KOPT-K1 (cell line): ENCODE measurements around the gene STAT4.

Source experiments
- H3K27ac ChIP-seq: fragments of 200-600 bp; sonication (generic); 2 replicates; pipeline ENCODE4 v1.5.1; 2016; ENCODE audit warnings: antibody characterized with exemption, mild to moderate bottlenecking, low read depth, low read length; ENCODE audit not compliant: poor library complexity, severe bottlenecking
- H3K36me3 ChIP-seq: fragments of 200-600 bp; sonication (generic); 2 replicates; pipeline ENCODE4 v1.5.1; 2017; ENCODE audit warnings: antibody characterized with exemption, mild to moderate bottlenecking, low read length, moderate library complexity; ENCODE audit not compliant: insufficient read depth
- H3K9me3 ChIP-seq: fragments of 200-600 bp; sonication (generic); 2 replicates; pipeline ENCODE4 v1.5.1; 2017; ENCODE audit warnings: antibody characterized with exemption, low read length, mild to moderate bottlenecking; ENCODE audit not compliant: insufficient read depth, poor library complexity, severe bottlenecking

The STAT4 gene

DNA sequence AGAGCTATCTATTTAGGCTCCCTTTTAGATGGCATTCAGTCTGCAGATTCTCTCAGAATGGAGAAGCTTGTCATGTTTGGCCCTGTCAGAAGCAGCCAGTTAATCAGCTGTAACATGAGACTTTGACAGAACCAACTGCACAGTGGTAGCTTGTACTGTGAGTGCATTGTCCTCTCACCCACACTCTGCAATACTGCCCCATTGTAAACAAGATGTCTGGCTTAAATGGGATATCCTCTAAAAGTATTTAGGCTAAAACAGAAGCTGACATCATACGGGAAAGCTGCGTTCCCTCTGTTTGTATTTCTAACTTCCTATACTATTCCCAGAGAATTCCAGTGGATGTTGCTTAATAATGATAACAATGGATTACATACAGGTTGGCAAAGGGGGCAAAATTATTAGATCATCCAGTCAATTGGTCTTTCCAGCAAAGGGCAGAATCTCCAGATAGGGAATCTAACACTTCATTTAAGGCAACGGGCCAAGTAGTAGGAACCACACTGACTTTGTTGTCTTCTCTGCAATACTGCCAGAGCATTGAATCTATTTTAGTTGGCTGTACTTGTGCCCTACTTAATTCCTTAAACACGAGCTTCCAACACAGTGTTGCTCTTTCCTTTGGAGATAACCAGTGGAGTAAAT, 15.4 kb upstream of the STAT4 start:
- no peak overlapping the region for H3K27ac ChIP-seq
- H3K36me3 ChIP-seq: no peaks in the 10 kb centered on the region
- no peaks in the 10 kb centered on the region for H3K9me3 ChIP-seq

DNA sequence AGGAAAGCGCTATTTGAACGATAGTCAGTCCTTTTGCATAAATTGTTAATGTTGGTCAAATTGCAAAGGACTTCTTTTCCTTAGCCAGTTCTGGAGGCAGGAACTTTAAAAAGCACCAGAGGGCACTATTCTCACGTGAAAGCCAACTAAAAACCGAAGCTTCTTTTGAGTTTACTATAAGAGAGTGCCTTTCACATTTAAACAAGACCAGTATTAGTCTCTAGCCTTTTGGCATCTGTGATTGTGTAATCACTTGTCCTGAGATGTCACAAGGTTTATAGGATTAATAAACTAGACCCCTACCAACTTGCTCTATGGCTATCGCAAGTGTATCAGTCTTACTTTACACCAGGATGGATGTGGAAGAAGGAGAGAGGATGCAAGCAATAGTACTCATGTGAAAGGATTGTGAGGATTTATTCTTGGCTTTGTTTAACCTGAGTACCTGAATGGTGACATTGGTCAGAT, 14.4 kb upstream of the STAT4 start:
- Histone ChIP-seq H3K9me3 (no peaks in the 10 kb centered on the region), H3K27ac (no peak overlapping the region), H3K36me3 (no peaks in the 10 kb centered on the region)

DNA sequence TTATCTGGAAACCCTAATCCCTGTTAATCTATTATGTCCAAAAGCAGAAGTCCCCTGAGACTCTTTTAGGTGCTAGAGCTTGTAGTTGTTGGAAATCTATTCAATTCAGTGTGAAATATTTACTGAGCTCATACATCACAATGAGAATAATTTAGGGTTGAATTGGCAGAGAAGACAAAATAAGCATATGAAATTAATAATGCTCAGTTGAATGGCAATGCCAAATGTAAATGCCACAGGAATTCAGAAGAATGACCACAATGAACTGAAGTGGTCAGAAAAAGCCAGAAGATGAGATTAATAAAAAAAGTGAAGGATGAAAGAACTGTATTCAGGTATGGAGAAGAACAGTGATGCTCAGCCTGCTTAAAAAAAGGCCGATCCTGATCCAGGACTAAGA, 8.0 kb upstream of the STAT4 start:
- no peaks in the 10 kb centered on the region for H3K36me3 ChIP-seq
- no peaks in the 10 kb centered on the region for H3K9me3 ChIP-seq

DNA sequence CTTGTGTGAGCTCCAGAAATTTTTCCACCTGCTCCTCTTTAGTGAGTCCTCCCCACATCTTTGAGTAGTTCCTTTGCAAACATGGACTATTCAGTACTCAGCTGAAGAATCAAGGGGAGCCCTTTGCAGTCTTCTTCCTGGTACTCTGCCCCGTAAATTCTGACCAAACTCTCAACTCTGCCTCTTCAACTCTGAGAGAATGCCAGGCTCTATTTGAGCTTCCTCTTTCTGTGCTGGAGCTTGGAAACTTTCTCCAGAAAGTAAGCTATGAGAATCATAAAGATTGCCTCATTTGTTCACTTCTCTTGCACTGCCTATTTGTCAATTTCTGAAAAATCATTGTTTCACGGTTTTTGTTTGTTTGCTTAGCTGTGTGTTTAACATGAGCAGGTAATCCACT, 7.4 kb upstream of the STAT4 start:
- H3K9me3 ChIP-seq: no peaks in the 10 kb centered on the region
- H3K27ac ChIP-seq: no peak overlapping the region
- no peaks in the 10 kb centered on the region for H3K36me3 ChIP-seq

More for the DNA sequence above, 8.0 kb upstream of the STAT4 start:
- no peak overlapping the region for H3K27ac ChIP-seq

DNA sequence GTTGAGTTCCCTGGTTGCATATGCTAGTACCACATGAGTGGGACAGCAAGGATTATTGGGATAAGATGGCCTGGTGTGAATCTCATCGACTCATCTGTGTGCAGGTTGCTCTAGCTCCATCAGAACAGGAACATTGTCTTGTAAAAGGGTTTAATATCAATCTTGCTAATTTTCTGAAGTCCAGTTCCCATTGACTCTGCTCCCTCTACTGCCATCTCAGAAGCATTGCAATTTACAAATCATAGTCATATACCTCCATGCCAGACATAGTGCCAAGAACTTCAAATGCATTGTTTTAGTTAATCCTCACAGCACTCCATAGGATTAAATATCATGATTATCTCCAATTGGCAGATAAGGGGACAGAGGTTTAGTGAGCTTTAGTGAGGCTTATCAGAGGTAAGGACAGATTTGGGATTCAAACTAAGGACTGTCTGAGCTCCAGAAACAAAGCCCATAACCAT, 4.8 kb upstream of the STAT4 start:
- no peaks in the 10 kb centered on the region for H3K9me3 ChIP-seq
- H3K36me3 ChIP-seq: no peaks in the 10 kb centered on the region
- H3K27ac ChIP-seq: peak overlapping the region; percentile 33

DNA sequence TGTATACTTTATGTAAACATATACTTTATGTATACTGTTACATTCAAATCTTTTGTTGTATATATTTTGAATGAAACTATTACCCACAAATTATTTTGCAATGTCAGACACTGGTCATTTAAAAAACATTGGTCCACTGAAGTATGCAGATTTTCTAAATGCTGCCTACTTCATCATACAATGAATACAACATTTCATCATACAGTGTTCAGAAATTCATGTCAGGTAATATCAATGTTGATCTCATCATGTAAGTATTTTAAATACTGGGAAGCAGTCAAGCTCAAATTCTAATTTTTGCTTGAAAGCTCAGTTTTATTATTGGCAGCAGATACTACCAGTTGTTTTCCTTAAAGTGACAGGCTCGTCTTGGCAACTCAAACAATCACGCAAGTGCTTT, 2.9 kb upstream of the STAT4 start:
- no peak overlapping the region for H3K27ac ChIP-seq
- H3K36me3 ChIP-seq: no peaks in the 10 kb centered on the region
- no peaks in the 10 kb centered on the region for H3K9me3 ChIP-seq

DNA sequence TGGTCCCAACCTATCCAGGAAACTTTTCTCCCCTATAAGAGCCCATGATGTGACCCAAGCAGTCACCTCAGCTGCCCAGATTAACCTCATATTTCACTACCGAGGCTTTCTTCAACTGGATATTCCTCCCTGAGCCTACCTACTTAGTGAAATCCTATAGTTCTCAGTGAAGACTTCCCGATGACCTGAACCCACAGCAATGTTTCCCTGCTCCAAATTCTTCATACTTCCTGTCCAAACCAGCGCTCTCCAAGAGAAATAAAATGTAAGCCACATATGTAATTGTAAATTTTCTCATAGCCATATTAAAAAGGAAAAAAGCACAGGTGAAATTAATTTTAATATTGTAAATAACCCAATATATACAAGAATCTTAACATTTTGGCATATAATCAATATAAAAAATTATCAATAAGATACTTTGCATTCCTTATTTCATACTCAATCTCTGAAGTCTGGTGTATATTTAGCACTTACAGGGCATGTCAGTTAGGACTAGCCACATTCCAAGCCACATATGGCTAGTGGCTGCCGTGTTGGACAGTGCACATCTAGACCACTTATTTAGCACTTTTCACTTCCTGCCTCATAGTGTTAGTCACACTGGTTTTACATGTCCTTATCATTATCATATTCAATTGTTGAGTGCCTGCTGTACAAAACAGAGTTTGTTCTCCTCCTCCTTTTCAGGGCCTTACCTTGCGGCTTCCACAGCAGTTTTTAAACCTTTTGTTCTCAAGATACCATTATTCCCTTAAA, 1.9 kb upstream of the STAT4 start:
- no peak overlapping the region for H3K27ac ChIP-seq
- H3K36me3 ChIP-seq: no peaks in the 10 kb centered on the region
- no peaks in the 10 kb centered on the region for H3K9me3 ChIP-seq

DNA sequence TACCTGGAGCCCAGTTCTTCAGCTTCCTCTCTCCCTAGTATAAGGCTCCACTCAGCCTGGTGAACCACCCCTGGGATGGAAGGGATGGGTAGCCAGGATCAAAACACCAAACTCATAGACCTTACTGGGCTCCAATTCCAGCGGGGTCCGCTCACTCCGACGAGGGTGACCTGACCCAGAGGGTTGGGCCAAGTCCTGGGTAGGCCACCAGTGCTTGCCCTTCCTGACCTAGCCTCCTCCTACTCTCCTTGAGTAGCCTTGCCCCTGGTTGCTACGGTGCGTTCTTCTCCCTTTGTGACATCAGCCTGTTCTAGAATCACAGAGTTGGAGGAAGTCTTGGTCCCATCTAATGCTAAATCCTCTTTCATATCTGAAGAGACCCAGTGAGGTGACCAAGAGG, 537 bp upstream of the STAT4 start:
- H3K27ac ChIP-seq: peak overlapping the region; percentile 70
- H3K36me3 ChIP-seq: 0 out of 2 replicates have a peak, but pooled peaks cover 5% of the 10 kb centered on the region
- no peaks in the 10 kb centered on the region for H3K9me3 ChIP-seq

DNA sequence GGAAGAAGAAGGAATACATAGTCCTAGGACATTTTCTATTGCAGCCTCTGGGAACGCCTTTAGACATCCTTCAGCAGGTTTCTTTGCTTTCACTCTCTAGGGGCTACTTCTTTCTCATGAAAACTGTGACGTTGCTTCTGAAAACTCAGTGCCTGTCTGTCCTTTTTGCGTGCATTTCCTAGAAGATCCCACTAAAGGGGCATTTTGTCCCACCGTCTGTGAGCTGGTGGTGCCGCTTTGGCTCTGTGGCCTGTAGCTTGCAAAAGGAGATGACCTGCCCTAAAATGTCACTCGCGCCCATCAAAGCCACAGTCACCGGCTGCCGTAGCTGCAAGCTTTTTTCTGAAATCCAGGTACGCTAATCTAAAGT, 579 bp downstream of the STAT4 start:
- Histone ChIP-seq H3K36me3 (peaks cover 15% of the 10 kb centered on the region), H3K9me3 (no peaks in the 10 kb centered on the region), H3K27ac (peak overlapping the region; percentile 70)

DNA sequence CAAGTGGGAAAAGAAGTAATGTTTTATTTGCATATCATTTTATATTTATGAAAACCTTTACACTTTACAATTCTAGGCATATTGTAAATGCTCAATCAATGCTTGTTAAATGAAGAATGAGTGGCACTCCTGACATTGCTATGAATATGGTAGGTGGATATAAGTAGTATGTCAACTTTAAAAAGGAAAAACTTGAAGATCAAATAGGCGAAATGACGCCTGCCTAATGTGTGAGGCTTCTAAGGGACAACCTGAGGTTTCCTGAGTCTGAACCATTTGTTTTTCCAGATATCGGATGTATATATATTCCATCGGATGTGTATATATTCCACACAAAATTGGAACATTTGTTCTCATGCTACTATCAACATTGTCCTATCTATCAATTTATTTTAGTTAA, 1.4 kb downstream of the STAT4 start:
- Histone ChIP-seq H3K27ac (peak overlapping the region; percentile 70), H3K9me3 (no peaks in the 10 kb centered on the region)

DNA sequence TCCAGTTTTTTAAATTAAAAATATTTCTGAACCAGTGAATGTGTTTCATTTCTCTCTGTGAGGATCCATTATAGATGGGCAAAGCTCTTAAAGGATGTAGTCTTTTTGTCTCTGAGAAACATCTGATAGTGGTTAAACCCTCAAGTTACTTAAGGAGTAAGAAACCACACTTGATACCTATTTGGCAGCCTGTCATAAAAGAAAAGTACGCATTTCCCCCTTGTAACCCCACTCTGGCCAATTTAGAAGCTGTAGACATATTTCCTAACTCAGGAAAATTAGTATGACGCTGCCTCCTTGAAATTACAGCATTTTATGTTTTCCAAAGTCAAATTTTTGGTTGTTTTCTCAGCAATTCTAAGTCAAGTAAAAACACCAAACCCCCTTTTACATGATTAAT, 2.0 kb downstream of the STAT4 start:
- H3K9me3 ChIP-seq: no peaks in the 10 kb centered on the region
- H3K27ac ChIP-seq: peak overlapping the region; percentile 70
- peaks cover 21% of the 10 kb centered on the region for H3K36me3 ChIP-seq

More for the DNA sequence above, 1.4 kb downstream of the STAT4 start:
- H3K36me3 ChIP-seq: peaks cover 16% of the 10 kb centered on the region

DNA sequence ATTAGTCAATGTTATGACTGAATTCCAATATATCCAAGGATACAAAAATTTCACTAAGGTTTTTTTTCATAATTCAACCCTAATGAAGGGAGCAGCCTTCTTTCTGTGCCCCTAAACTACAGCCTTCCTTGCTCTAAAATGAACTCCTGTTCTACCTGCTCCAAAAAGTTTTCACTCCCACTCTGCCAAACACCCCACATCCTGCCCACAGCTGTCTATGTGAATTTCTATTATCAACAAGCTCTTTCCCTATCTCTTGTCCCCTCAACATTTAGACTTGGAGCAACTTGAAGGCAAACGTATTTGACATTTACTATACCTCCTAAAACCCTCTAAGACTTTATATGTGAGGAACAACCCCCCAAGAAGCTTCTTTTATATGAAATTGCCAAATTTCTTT, 2.5 kb downstream of the STAT4 start:
- Histone ChIP-seq H3K36me3 (peaks cover 21% of the 10 kb centered on the region), H3K9me3 (no peaks in the 10 kb centered on the region), H3K27ac (peak overlapping the region; percentile 44)

DNA sequence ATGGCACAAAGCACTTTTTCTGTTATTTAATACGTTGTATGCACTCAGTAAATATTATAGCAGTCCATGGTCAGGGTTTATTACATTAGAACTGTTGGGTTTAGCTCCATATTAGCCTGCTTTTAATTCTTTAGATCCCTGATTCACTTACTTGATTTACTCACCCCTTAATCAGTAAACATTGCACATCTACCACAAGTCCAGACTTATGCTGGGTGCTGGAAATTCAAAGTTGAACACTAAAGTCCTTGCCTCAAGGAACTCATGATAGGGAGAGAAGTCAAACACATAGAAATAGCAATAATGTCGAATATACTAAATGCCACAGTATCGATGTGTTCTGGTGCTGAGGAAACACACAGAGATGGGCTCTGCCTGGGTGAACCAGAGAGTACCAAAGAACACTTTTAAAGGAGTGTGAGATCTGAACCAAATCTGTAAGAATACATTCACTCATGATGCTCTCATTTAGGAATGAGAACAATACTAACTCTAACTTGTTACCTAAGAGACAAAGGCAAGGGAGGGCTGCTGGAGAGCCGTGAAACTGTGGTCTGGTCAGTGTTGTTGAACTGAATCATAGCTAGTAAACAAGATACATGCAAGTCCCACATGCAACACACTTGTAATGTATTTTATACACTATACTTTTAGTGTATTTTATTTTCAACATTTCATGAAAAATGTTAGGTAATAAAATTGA, 4.9 kb downstream of the STAT4 start:
- Histone ChIP-seq H3K9me3 (no peaks in the 10 kb centered on the region), H3K27ac (no peak overlapping the region), H3K36me3 (peaks cover 21% of the 10 kb centered on the region)

DNA sequence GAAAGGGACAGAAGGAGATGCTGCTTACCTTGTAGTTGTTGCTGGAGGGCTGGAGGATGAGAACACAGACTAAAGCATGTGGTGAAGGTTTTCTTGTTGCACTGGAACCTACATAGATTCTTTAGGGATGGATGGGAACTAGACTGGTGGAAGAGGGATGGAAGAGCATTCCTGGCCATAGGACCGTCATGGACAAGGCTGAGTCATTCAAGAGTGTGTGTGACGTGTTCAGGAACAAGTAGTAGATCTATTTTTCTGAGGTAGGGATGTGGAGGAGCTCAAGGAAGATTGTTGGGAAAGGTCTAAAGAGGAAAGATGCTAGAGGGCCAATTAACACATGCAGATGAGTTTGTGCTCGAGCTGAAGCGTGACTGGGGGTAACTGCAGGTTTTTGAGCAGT, 6.6 kb downstream of the STAT4 start:
- no peaks in the 10 kb centered on the region for H3K9me3 ChIP-seq
- no peak overlapping the region for H3K27ac ChIP-seq
- H3K36me3 ChIP-seq: peaks cover 21% of the 10 kb centered on the region

DNA sequence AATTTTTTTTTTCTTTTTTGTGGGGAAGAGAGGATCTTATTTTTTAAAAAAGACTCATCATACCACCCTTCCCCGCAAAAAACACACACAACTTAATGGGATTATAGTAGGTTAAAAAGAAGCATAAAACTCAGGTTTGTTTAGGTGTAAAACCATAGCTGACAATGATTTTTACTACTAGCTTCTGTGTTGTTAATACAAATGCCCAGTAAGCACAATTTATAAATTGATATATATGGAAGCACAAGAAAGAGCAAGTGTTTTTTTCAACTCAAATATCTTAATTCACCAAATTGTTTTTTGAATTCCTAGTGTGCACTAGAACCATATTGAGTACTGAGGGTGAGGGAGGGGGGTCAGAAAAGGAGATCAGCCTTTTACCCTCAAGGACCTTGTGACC, 7.0 kb downstream of the STAT4 start:
- Histone ChIP-seq H3K36me3 (peaks cover 21% of the 10 kb centered on the region), H3K9me3 (no peaks in the 10 kb centered on the region), H3K27ac (no peak overlapping the region)
